HepG2 (cell line): ENCODE results near the gene IQCN. TPM values are rescaled to one million over a fixed set of nuclear protein-coding genes. Genes with fewer than 3 reads are reported as not detected.

ENCODE experiments used
- CREM ChIP-seq, 2 experiments: sonication (generic) in 1 of 2; formaldehyde crosslinking in 1 of 2; IDR thresholded peaks; 2 replicates each; pipeline versions ENCODE4 v1.4.0 to v1.6.1; 2016 to 2020; ENCODE audit warnings: antibody characterized with exemption in 1 of 2, mild to moderate bottlenecking in 1 of 2, missing genetic modification reagents in 1 of 2
- E2F2 ChIP-seq: sonication (generic); formaldehyde crosslinking; IDR thresholded peaks from 2 replicates; pipeline ENCODE4 v1.4.0; 2020; ENCODE audit warnings: missing genetic modification reagents, borderline replicate concordance
- KDM4B ChIP-seq: sonication (generic); formaldehyde crosslinking; IDR thresholded peaks from 2 replicates; pipeline ENCODE4 v1.4.0; 2020; ENCODE audit warnings: missing genetic modification reagents
- KLF11 ChIP-seq: IDR thresholded peaks from 2 replicates; pipeline ENCODE4 v1.6.1; 2016; ENCODE audit warnings: missing compliant biosample characterization
- MAF1 ChIP-seq: sonication (generic); formaldehyde crosslinking; IDR thresholded peaks from 2 replicates; pipeline ENCODE4 v1.5.0; 2020; ENCODE audit warnings: missing genetic modification reagents, borderline replicate concordance
- MED1 ChIP-seq: sonication (generic); formaldehyde crosslinking; IDR thresholded peaks from 2 replicates; pipeline ENCODE4 v1.4.0; 2020; ENCODE audit warnings: missing genetic modification reagents
- POGK ChIP-seq: sonication (generic); formaldehyde crosslinking; conservative IDR thresholded peaks from 2 replicates; pipeline ENCODE4 v1.8.0; 2022; ENCODE audit warnings: mild to moderate bottlenecking, moderate library complexity, missing genetic modification reagents
- TBP ChIP-seq: sonication (generic); formaldehyde crosslinking; IDR thresholded peaks from 2 replicates; pipeline ENCODE4 v1.5.0; 2020; ENCODE audit warnings: missing genetic modification reagents
- ZKSCAN5 ChIP-seq: sonication (generic); formaldehyde crosslinking; IDR thresholded peaks from 2 replicates; pipeline ENCODE4 v1.5.1; 2020; ENCODE audit warnings: mild to moderate bottlenecking, missing genetic modification reagents
- ZNF3 ChIP-seq: IDR thresholded peaks from 2 replicates; pipeline ENCODE4 v1.7.0; 2017; ENCODE audit warnings: inconsistent platforms
- ZNF337 ChIP-seq: sonication (generic); formaldehyde crosslinking; IDR thresholded peaks from 2 replicates; pipeline ENCODE4 v1.5.1; 2020; ENCODE audit warnings: missing genetic modification reagents, low read depth, mild to moderate bottlenecking, borderline replicate concordance
- ZNF616 ChIP-seq: sonication (generic); formaldehyde crosslinking; IDR thresholded peaks from 2 replicates; pipeline ENCODE4 v1.5.0; 2020; ENCODE audit warnings: low read depth, mild to moderate bottlenecking, missing genetic modification reagents
- ZNF7 ChIP-seq: IDR thresholded peaks from 2 replicates; pipeline ENCODE4 v1.6.1; 2016; ENCODE audit warnings: missing biosample characterization, missing genetic modification reagents
- ZNF737 ChIP-seq: sonication (generic); formaldehyde crosslinking; IDR thresholded peaks from 2 replicates; pipeline ENCODE4 v1.5.0; 2020; ENCODE audit warnings: missing genetic modification reagents, mild to moderate bottlenecking, borderline replicate concordance
- ZNF780A ChIP-seq: sonication (generic); formaldehyde crosslinking; IDR thresholded peaks from 2 replicates; pipeline ENCODE4 v1.8.0; 2022; ENCODE audit warnings: mild to moderate bottlenecking, missing genetic modification reagents, moderate library complexity
- polyA plus RNA-seq, 8 experiments: library from polyadenylated mRNA; depleted of rRNA in 3 of 8; stranded (reverse) in 7 of 8; unstranded in 1 of 8; fragments of >200 nt; fragmentation: Illumina TruSeq in 4 of 8; extraction: Trizol in 4 of 8; gene quantifications; 2 replicates each; pipeline versions ENCODE4 v1.2.1 to v1.2.3, GENCODE V29; 2011 to 2016; ENCODE audit warnings: low read depth in 4 of 8, missing spikeins in 1 of 8, mixed read lengths in 1 of 8; ENCODE audit not compliant: insufficient read depth in 1 of 8
- total RNA-seq, 5 experiments: library from RNA; depleted of rRNA; stranded (reverse); fragments of >200 nt; fragmentation: Illumina TruSeq; extraction: Trizol; gene quantifications; 2 replicates each; pipeline ENCODE4 v1.2.3, GENCODE V29; 2016; ENCODE audit warnings: low read depth in 1 of 5
- TF ChIP-seq, protein P1 (sequence below): fragments of 450-650 bp; IDR thresholded peaks from 2 replicates; pipeline ENCODE4 v1.6.1; 2016
- TF ChIP-seq, protein P2 (sequence below): sonication (generic); formaldehyde crosslinking; IDR thresholded peaks from 2 replicates; pipeline ENCODE4 v1.5.0; 2020; ENCODE audit warnings: mild to moderate bottlenecking, missing genetic modification reagents
- TF ChIP-seq, protein P3 (sequence below): sonication (generic); formaldehyde crosslinking; IDR thresholded peaks from 2 replicates; pipeline ENCODE4 v1.4.0; 2020; ENCODE audit warnings: missing genetic modification reagents, borderline replicate concordance
- TF ChIP-seq, protein P4 (sequence below): sonication (generic); formaldehyde crosslinking; IDR thresholded peaks from 2 replicates; pipeline ENCODE4 v1.4.0; 2020; ENCODE audit warnings: missing genetic modification reagents, borderline replicate concordance

The IQCN gene
- total and polyA plus RNA-seq, 2 of the 13 experiments (the other 11 are each of a cell fraction or from before 2014, with no cell fraction given) = 0.04 to 0.18 TPM

DNA sequence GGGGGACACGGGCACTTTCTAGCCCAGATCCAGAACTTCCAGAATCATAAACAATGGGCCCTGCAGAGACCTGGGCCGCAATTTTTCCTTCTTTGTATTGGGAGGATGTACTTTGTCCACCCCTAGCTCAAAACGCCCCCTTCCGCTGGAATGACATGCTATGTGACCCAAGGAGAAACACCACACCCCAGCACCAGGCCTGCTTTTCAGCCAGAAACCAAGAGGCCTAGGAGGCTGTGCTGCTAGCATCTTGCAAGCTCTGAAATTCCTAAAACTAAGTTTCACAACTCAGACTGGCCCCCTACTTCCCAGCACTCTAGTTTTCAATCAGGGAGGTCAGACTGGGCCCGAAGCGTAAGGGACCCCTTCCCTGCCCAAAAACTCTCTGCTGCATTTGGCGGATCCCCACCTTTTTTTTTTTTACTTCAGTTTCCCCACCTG is 48.1 kb upstream of the IQCN start (continued):
- TF ChIP-seq, protein P1, sequence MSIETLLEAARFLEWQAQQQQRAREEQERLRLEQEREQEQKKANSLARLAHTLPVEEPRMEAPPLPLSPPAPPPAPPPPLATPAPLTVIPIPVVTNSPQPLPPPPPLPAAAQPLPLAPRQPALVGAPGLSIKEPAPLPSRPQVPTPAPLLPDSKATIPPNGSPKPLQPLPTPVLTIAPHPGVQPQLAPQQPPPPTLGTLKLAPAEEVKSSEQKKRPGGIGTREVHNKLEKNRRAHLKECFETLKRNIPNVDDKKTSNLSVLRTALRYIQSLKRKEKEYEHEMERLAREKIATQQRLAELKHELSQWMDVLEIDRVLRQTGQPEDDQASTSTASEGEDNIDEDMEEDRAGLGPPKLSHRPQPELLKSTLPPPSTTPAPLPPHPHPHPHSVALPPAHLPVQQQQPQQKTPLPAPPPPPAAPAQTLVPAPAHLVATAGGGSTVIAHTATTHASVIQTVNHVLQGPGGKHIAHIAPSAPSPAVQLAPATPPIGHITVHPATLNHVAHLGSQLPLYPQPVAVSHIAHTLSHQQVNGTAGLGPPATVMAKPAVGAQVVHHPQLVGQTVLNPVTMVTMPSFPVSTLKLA = no peak
- no peak for TF ChIP-seq ZNF3 (CRISPR knock-in tag)
- no peak for TF ChIP-seq ZNF337 (CRISPR knock-in tag)
- TF ChIP-seq TBP (CRISPR knock-in tag) = no peak
- no peak for TF ChIP-seq POGK
- no peak for TF ChIP-seq KDM4B (CRISPR knock-in tag)
- TF ChIP-seq, protein P2, sequence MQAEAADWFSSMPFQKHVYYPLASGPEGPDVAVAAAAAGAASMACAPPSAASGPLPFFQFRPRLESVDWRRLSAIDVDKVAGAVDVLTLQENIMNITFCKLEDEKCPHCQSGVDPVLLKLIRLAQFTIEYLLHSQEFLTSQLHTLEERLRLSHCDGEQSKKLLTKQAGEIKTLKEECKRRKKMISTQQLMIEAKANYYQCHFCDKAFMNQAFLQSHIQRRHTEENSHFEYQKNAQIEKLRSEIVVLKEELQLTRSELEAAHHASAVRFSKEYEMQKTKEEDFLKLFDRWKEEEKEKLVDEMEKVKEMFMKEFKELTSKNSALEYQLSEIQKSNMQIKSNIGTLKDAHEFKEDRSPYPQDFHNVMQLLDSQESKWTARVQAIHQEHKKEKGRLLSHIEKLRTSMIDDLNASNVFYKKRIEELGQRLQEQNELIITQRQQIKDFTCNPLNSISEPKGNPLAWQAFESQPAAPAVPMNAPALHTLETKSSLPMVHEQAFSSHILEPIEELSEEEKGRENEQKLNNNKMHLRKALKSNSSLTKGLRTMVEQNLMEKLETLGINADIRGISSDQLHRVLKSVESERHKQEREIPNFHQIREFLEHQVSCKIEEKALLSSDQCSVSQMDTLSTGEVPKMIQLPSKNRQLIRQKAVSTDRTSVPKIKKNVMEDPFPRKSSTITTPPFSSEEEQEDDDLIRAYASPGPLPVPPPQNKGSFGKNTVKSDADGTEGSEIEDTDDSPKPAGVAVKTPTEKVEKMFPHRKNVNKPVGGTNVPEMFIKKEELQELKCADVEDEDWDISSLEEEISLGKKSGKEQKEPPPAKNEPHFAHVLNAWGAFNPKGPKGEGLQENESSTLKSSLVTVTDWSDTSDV (CRISPR knock-in tag) = no peak
- TF ChIP-seq ZNF7 = no peak
- TF ChIP-seq, protein P3, sequence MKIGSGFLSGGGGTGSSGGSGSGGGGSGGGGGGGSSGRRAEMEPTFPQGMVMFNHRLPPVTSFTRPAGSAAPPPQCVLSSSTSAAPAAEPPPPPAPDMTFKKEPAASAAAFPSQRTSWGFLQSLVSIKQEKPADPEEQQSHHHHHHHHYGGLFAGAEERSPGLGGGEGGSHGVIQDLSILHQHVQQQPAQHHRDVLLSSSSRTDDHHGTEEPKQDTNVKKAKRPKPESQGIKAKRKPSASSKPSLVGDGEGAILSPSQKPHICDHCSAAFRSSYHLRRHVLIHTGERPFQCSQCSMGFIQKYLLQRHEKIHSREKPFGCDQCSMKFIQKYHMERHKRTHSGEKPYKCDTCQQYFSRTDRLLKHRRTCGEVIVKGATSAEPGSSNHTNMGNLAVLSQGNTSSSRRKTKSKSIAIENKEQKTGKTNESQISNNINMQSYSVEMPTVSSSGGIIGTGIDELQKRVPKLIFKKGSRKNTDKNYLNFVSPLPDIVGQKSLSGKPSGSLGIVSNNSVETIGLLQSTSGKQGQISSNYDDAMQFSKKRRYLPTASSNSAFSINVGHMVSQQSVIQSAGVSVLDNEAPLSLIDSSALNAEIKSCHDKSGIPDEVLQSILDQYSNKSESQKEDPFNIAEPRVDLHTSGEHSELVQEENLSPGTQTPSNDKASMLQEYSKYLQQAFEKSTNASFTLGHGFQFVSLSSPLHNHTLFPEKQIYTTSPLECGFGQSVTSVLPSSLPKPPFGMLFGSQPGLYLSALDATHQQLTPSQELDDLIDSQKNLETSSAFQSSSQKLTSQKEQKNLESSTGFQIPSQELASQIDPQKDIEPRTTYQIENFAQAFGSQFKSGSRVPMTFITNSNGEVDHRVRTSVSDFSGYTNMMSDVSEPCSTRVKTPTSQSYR (CRISPR knock-in tag) = no peak
- no peak for TF ChIP-seq ZNF780A (CRISPR knock-in tag)
- TF ChIP-seq, protein P4, sequence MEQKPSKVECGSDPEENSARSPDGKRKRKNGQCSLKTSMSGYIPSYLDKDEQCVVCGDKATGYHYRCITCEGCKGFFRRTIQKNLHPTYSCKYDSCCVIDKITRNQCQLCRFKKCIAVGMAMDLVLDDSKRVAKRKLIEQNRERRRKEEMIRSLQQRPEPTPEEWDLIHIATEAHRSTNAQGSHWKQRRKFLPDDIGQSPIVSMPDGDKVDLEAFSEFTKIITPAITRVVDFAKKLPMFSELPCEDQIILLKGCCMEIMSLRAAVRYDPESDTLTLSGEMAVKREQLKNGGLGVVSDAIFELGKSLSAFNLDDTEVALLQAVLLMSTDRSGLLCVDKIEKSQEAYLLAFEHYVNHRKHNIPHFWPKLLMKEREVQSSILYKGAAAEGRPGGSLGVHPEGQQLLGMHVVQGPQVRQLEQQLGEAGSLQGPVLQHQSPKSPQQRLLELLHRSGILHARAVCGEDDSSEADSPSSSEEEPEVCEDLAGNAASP (CRISPR knock-in tag) = no peak
- TF ChIP-seq MAF1 = no peak
- peak; percentile 47 for TF ChIP-seq MED1 (CRISPR knock-in tag)
- no peak for TF ChIP-seq ZNF737 (CRISPR knock-in tag)
- TF ChIP-seq KLF11 (CRISPR knock-in tag) = no peak
- TF ChIP-seq E2F2 = no peak
- TF ChIP-seq ZNF616 (CRISPR knock-in tag) = no peak
- peak; percentile 42; the same call in 1 of the 2 replicates for TF ChIP-seq CREM (IDR thresholded peaks at IDR 0.05)
- TF ChIP-seq CREM (CRISPR knock-in tag; IDR thresholded peaks at IDR 0.05) = no peak
- no peak for TF ChIP-seq ZKSCAN5
